Activated CD8-positive, alpha-beta memory T cell treated with anti-CD3 and anti-CD28 coated beads, Interleukin-2, amount 50 U/mL, for 48 hours (primary cell): ENCODE results near the gene AGAP1.

Experiments
- DNase-seq: peaks from one replicate; pipeline ENCODE4 v3.0.0-alpha.2; 2020

AGAP1 gene

GRCh38 chr2:235573331-235574221 lies 79.7 kb downstream of the AGAP1 start:
- DNase-seq, result no peak

DNA sequence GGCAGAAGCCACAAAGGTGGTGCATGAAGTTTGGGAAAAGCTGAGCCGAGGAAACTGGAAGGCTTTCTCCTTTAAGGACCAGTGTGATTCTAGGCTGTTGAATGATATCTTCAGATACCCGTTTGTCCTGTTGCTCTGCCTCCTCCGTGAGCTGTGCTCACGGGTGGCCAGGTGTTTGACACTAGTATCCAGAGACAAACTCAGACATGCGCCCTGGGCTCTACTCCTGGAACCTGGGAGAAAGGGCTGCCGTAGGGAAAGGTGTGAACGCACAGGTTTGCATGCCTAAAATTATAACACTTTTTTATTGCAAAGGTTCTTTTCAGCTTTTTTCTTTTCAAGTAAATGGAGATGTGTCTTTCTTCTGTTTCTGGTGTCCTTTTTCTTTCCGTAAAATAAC lies 81.6 kb downstream of the AGAP1 start:
- no peak for DNase-seq

DNA sequence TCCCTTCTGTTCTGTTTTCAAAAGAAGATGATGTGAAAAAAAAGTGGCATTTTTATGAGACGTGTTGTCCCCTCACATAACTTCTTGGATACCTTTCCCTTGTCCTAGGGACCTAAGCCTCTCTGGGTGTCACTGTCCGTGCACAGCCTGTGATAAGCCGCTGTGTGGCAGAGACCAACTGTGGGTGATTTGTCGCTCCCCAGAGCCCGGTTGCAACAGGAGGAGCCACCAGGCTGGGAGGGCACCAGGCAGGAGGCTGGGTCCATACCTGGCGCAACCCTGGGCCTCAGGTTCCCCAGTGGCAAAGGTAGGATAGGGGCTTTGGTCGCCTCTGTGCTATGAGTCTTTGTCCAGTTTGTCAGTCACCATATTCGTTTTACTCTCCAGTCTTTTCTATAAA lies 82.1 kb downstream of the AGAP1 start:
- DNase-seq, result no peak

- no peak for DNase-seq
Measured at GRCh38 chr2:235576337-235576910, 82.6 kb downstream of the AGAP1 start.

DNA sequence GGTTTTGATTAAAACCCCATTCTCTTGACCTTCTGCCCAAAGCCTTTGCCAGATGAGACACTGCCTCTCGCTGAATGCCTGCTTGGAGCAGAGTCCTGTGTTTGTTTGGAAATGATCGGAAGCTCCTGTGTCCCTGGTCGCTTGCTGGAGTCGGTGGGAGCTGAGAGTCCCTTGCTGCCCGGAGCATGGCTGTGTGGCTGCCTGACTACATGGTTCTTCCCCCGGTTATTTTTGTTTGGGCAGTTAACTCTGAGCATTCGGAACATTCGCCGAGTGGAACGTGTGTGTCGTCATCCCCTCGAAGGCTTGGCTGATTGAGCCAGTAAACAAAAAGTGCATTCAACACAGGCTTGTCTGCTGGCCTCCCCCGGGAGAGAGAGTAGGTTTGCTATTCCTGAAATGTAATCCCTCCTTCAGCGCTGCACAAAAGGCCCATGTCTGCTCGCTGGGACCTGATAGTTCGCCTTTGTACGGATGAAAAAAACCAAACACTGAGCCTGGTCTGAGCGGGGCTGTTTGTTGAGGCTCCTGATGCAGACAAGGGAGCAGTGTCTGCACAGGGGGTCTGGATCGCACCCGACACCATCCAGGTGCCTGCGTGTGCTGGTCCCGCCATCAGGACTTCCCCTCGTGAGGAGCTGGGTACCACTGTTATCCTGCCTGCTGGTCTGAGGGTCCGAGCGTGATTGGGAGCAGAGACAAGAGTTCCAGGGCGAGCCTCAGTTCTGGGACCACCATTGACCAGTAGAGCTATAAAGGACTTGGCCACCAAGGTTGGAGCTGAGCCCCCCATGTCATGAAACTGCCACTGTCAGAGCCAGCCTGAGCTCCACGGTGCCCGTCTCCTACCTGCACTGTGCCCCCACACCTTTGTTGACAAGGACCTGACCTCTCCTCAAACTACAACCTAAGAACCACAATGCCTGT lies 83.8 kb downstream of the AGAP1 start:
- DNase-seq, result no peak

GRCh38 chr2:235579128-235579527 lies 85.3 kb downstream of the AGAP1 start:
- DNase-seq, result no peak

DNA sequence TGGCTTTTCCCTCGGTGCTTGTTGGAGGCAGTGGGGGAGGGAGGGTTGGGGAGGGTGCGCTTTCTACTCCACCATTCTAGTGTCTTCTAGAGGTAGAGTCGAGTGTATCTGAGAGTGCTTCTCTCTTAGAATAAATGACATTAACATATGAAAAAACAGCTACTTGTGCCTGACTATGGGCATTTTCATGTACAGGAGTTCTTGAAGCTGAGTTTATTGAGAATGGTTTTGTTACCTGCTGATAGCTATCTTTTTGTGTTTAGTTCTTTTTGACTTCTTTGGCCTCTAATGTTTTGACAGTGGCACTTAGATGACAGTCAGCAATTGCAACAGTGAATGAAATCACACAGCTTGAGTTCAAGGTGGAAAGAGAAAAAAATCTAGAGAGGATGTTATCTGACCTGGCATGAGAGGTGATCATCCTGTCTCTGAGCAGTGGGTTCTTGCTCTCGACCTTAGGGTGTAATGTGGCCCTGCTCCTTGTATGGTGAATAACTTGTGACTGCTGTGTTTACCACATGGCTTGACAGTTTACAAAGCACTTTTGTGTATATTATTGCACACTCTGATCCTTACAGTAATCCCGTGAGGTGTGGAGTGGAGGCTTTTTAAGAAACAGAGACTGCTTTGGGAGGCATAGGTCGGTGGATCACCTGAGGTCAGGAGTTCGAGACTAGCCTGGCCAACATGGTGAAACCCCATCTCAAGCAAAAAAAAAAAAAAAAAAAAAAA lies 86.7 kb downstream of the AGAP1 start:
- DNase-seq, result no peak

- no peak for DNase-seq
Measured at GRCh38 chr2:235582081-235582686, 88.3 kb downstream of the AGAP1 start.

DNA sequence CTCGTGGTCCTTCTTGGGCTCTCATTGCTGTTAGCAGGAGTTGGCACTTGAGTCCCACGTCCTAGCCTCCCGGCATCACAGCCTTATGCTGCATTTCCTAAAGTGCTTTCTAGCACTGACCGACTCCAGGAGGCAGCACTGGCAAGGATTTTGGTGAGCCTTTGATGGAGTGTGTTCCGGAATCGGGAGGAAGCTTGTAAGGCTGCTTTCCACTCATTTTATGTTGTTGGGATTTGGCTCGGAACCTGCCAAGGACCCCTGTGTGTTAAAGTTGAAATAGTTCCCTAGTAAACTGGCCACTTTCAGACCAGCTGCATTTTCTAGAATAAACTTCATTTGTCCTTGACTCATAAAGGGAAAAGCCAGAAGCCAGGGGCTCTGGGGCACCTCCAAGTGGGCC lies 88.9 kb downstream of the AGAP1 start:
- no peak for DNase-seq

DNA sequence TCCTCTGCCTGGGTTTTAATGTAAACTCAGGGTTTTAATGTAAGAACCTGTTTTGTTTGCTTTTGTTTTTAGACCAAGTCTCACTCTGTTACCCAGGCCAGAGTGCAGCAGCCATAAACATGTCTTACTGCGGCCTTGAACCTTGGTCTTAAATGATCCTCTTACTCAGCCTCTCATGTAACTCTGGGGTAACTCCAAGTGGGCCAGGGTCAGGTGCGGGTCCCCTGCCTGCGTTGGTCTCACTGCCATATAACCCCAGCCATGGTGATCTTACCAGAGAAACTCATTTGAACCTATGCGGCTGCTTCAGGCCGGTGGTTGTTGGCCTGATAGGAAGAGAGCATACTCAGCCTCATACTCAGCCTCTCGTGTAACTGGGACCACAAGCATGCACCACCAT lies 89.3 kb downstream of the AGAP1 start:
- no peak for DNase-seq

GRCh38 chr2:235583925-235584637 lies 90.2 kb downstream of the AGAP1 start:
- no peak for DNase-seq

DNA sequence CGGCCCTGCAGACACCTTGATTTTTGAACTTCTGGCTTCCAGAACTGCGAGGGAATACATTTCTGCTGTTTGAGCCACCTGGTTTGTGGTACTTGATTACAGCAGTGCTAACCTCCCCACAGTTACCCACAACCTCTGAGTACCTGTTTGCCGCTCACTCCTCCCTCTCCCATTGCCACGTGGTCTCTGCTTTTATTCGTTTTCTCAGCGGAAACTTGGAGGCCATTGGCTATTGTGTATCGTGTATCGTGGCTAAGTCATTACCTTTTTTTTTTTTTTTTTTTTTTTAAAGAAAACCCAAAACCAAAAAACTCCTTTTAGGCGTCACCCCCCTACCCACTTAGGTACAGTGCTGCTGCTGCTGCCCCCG lies 90.8 kb downstream of the AGAP1 start:
- no peak for DNase-seq

GRCh38 chr2:235587202-235587601 lies 93.4 kb downstream of the AGAP1 start:
- DNase-seq, result no peak

DNA sequence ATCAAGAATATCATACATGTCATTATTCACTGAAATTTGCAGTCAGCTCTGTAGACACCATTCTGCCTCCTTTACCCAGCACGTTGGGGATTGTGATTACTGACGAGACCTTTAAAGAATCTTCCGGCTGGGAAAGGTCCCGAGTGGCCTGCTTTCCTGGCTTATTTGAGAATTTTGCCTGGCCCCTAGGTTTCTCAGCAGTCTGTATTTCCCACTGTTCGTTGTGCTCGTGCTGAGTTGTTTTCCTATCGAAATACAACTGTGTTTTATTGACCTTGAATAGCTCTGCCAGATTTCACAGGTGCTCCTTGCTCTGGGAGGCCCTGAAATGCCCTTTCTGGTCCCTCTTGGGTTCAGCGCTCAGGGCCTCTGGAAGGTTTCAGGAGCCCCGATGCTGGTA lies 94.9 kb downstream of the AGAP1 start:
- DNase-seq, result no peak

- DNase-seq, result no peak
Measured at GRCh38 chr2:235591231-235591730, 97.4 kb downstream of the AGAP1 start.

DNA sequence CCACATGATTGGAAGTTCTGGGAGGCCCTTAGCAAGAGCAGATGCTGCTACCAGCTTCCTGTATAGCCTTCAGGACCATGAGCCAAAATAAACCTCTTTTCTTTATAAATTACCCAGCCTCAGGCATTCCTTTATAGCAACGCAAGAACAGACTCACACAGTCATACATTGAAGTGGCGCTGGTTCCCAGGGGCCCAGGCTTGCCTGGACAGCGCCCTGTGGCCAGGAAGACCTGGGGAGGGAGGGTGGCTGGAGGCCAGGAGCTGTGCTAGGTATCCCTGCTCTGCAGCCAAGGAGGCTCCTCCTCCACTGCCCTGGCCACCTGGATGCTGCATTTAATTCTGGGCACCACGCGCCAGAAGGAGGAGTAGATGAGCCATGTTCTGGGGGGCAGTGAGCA lies 98.1 kb downstream of the AGAP1 start:
- no peak for DNase-seq

GRCh38 chr2:235592430-235592829 lies 98.6 kb downstream of the AGAP1 start:
- DNase-seq, result no peak

DNA sequence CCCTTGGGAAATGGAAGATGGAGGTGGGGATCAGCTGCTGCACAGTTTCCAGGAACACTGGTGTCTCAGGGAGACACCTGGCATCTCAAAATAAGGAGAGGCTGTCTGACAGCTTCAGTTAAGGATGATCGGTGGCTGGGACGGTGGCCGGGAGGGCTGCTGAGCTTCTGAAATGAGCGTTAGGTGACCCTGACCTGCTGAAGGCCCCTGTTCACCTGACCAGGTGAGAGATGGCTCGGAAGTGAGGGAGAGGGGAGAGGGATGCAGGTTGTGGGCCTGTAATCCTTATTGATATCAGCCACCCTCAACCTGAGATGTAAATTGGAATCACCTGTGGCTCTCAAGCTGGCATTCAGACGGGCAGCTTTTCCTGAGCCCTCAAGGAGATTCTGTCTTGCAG lies 99.0 kb downstream of the AGAP1 start:
- DNase-seq, result no peak

- DNase-seq, result no peak
Measured at GRCh38 chr2:235594041-235594440, 100.2 kb downstream of the AGAP1 start.

DNA sequence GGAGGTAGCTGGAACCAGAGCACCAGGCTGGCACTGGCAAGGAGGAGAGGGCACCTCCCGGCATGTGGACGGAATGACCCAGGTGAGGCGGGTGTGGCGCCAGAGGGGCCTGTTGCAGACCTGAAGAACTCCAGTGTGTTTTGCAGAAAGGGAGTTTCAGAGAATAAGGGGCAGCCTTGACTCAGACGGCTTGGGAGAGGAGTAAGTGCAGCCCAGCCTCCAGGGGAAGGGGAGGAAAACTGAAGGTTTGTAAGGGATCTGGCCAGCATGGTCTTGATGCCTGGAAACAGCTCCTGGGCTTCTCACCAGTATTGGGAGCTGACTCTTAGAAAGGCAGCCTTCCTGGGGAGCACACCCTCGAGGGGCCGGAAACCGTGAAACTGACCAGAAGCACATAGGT lies 101.1 kb downstream of the AGAP1 start:
- no peak for DNase-seq

- DNase-seq, result peak; percentile 61
Measured at GRCh38 chr2:235595422-235596010, 101.7 kb downstream of the AGAP1 start.
